Activated naive CD4-positive, alpha-beta T cell treated with anti-CD3 and anti-CD28 coated beads, Interleukin-2, amount 50 U/mL, for 16 hours (primary cell): ENCODE data around the gene CCDC146.
"Not testable (repeated sequence)": the region's sequence is repeated elsewhere in the genome, so short reads cannot be mapped to it uniquely, and the experiment has no call there.

Source experiments
- DNase-seq: peaks from one replicate; pipeline ENCODE4 v3.0.0-alpha.2; 2020

The CCDC146 gene

GRCh38 chr7:77121860-77122681 lies at the start of gene CCDC146:
Gene CCDC146, plus strand, starts transcription at chr7:77122615. Its CDS starts 45,054 bp downstream, at chr7:77167669.
- peak; percentile 94 for DNase-seq

GRCh38 chr7:77074786-77075396 lies 47.5 kb upstream of the CCDC146 start:
- not testable (repeated sequence) for DNase-seq

GRCh38 chr7:77077060-77077459 lies 45.4 kb upstream of the CCDC146 start:
- not testable (repeated sequence) for DNase-seq

- not testable (repeated sequence) for DNase-seq
Observed at GRCh38 chr7:77079112-77079511, 43.3 kb upstream of the CCDC146 start.

GRCh38 chr7:77079624-77080023 lies 42.8 kb upstream of the CCDC146 start:
- not testable (repeated sequence) for DNase-seq

GRCh38 chr7:77080236-77080635 lies 42.2 kb upstream of the CCDC146 start:
- not testable (repeated sequence) for DNase-seq

GRCh38 chr7:77082192-77082591 lies 40.2 kb upstream of the CCDC146 start:
- not testable (repeated sequence) for DNase-seq

- not testable (repeated sequence) for DNase-seq
Observed at GRCh38 chr7:77092301-77092700, 30.1 kb upstream of the CCDC146 start.

- not testable (repeated sequence) for DNase-seq
Observed at GRCh38 chr7:77100501-77100900, 21.9 kb upstream of the CCDC146 start.

GRCh38 chr7:77101187-77101586 lies 21.2 kb upstream of the CCDC146 start:
- not testable (repeated sequence) for DNase-seq

- not testable (repeated sequence) for DNase-seq
Observed at GRCh38 chr7:77102671-77103070, 19.7 kb upstream of the CCDC146 start.

GRCh38 chr7:77105904-77106303 lies 16.5 kb upstream of the CCDC146 start:
- not testable (repeated sequence) for DNase-seq

GRCh38 chr7:77107659-77108058 lies 14.8 kb upstream of the CCDC146 start:
- not testable (repeated sequence) for DNase-seq

GRCh38 chr7:77108362-77108761 lies 14.1 kb upstream of the CCDC146 start:
- DNase-seq = not testable (repeated sequence)

GRCh38 chr7:77112719-77113306 lies 9.6 kb upstream of the CCDC146 start:
- not testable (repeated sequence) for DNase-seq

GRCh38 chr7:77125486-77125885 lies 3.1 kb downstream of the CCDC146 start:
- DNase-seq = not testable (repeated sequence)

GRCh38 chr7:77127009-77127408 lies 4.6 kb downstream of the CCDC146 start:
- not testable (repeated sequence) for DNase-seq

GRCh38 chr7:77128582-77129410 lies 6.4 kb downstream of the CCDC146 start:
- DNase-seq = not testable (repeated sequence)

- not testable (repeated sequence) for DNase-seq
Observed at GRCh38 chr7:77131781-77132180, 9.4 kb downstream of the CCDC146 start.

GRCh38 chr7:77138668-77139067 lies 16.3 kb downstream of the CCDC146 start:
- not testable (repeated sequence) for DNase-seq

- DNase-seq = not testable (repeated sequence)
Observed at GRCh38 chr7:77140291-77140690, 17.9 kb downstream of the CCDC146 start.

GRCh38 chr7:77152232-77152631 lies 29.8 kb downstream of the CCDC146 start:
- not testable (repeated sequence) for DNase-seq
